Kidney tubule cell (primary cell): ENCODE data around the gene GTPBP10.

ENCODE experiments used
- DNase-seq: peaks from one replicate; pipeline ENCODE4 v3.0.0-alpha.2; 2018; ENCODE audit warnings: low spot score

Gene GTPBP10

DNA sequence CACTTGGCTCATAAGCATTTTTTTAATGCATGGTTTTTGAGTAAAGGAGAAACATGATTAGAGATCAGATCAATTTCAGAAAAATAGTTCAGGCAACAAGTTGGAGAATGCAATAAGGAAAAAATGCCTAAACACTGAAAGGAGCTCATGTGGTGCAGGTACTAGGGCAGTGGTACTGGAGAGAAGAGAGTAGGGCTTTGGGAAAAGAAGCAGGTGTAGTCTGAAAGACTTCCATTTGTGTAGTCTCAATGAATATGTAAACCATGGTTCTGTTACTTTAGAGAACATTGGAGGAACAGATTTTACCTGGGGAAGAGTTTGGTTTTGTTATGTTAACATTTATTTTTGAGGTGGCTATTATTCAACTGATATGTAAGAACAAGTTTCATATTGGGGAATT lies 5.5 kb downstream of the GTPBP10 start:
- DNase-seq: no peak

DNA sequence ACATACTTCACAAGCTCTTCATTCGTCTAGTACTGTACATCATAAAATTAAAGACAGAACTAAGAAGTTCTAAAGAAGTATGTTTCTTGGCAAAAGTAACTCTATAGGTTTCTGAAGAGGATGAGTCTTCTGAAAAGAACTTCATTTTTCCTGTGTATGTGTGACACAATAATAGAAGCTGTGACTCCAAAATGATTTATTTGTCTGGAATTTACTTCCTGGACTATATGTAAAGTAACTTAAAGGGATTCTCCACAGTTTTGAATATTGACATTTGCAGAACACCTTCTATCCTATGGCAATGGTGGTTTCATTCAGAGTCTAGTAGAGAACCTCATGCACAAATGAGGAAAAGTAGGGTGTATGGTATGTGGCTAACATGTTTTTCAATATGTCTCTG lies 36.9 kb downstream of the GTPBP10 start:
- DNase-seq: peak; percentile 73

DNA sequence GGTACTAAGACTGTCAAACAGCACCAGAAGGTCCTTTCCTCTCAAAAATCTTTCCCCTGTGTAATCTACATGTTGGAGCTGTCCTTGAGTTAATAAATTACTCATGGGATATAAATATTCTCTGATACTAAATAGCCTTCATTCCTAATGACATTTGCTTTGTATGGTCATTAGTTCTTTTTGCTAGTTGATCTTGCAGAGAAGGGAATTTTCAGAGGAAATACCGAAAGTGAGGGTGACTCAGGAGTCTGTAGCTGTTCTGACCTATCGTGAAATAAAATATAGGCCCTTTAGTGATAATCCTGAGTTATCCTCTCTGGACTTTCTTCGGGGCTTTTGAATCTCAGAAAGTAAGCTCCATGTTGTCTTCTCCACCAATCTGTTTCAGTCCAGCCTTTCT lies 37.3 kb downstream of the GTPBP10 start:
- DNase-seq: peak; percentile 74

DNA sequence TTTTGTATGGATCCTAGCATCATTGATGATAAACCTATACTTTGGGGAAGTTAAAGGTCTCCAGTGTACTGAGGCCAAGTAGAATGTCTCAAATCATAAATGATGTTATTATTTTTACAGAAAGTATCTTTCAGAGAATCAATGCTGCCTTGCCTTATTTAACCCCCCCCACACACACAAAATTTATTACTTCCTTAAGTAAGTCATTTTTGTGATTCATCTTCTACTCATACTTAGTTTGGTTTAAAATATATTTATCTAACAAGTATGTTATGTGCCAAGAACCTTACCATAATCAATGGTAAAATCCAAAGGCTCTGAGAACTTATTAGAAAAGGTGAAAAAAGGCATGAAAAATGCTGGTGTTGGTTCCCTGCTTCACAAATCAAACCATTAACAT lies 37.9 kb downstream of the GTPBP10 start:
- peak; percentile 38 for DNase-seq

DNA sequence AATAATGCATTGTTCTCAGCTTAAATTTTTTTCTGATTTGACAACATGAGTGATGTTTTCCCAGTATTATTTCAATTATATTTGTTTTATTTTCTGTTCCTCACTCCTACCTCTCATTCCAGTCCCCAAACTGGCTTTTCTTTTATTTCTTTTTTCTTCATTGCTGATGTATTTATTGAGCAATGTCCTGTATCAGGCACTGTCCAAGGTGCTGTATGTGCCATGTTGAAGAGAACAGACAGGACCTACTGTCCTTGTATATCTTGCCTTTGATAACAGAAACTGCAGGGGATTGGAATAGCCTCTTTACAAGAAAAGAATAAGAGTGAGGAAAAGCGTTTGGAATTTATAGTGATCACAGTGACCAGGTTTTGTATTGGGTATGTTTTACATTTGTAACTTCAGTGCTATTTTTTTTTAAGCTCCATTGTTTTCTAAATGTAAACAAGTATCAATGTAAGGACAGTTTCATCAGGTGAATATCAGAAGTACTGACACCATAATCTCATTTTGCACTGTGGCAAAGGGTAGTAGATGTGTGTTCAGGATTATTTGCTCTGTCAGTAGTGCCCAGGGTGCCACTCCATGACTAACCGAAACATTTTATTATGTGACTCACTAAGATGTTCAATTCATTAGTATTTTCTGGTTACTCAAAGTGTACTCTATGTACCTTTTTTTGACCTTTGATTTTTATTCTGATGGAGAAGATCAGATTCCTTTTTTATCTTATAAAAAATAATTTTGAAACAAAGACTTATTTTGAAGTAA lies 41.1 kb downstream of the GTPBP10 start:
- peak; percentile 19 for DNase-seq

DNA sequence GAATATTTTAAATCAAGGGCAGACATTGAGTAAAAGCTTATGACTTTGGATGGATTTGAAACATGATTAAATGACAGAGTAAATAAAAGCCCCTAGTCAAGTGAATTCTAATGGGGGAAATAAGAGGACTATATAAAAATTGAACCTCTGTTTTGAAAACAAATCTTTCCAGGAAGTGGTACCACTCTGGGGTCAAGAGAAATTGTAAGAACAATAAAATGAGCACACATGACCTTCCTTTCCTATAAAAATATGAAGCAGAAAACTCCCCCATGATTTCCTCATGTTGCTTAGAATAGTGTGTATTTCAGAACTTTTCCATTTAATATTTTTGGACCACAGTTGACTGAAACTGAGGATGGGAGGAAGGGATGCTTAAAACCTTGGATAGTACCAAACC lies 44.4 kb downstream of the GTPBP10 start:
- DNase-seq: no peak

DNA sequence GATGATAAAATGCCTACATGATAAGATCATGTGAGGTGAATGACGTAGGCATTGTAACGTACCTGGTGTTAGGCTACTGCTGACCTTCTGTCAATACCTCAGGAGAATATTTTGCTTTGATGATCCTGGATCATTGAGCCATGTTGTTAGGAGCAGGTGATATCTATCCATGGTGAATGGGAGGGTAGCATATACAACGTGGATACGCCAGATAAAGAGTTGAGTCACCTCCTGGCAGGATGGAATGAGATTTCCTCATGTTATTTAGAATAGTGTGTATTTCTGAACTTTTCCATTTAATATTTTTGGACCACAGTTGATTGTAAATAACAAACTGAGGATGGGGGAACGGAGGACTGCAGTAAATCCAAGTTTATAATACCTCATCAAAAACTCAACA lies 45.0 kb downstream of the GTPBP10 start:
- no peak for DNase-seq

DNA sequence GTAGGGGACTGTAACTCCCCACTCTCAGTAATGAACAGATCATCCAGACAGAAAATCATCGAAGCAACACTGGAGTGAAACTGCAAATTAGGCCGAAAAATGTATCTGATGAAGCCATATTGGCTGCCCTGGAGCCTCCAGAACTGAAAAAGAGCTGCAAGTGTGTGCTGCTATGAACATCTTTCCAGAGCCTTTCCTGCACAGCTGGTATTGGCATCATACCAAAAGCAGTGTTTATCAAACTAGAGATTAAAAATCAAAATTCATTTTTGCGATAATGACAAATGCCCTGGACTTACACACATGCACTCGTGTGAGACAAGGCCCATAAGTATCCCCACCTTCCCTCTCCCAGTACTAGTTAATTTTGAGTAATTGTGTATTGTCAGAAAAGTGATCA lies 49.9 kb downstream of the GTPBP10 start:
- DNase-seq: no peak

DNA sequence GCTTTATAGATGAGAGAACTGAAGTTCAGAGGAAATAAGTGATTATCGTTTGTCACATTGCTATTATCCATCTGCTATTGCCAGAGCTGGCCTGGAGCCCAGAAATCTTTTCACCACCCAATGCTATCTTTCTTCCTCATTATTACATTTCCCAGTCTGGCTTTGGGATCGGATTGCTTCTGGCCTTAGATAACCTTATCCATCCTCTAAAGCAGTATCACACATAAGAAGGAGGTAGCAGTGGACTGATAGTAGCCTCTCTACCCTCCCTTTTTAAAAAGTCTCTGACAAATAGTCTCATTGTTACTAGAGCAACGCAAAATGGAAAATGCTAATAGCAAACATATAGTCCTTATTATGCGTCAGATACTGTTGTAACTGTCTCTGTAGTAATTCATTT lies 55.5 kb downstream of the GTPBP10 start:
- no peak for DNase-seq

DNA sequence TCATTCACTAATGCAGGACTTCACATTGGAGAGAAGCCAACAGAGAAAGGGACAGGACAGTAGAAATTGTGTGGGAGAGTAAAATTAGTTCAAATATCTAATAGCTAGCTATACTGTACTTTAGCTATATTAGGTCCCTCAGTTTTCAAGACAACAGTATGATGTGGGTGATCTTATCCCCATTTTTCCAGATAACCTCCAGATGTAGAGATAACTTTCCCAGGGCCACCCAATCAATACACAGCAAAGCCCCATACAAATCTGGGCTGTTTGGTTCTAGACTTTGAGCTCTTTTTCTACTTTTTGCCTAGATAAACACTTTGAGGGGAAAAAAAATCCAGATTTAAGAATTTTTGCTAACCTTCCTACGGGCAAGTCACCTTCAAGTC lies 56.3 kb downstream of the GTPBP10 start:
- no peak for DNase-seq

DNA sequence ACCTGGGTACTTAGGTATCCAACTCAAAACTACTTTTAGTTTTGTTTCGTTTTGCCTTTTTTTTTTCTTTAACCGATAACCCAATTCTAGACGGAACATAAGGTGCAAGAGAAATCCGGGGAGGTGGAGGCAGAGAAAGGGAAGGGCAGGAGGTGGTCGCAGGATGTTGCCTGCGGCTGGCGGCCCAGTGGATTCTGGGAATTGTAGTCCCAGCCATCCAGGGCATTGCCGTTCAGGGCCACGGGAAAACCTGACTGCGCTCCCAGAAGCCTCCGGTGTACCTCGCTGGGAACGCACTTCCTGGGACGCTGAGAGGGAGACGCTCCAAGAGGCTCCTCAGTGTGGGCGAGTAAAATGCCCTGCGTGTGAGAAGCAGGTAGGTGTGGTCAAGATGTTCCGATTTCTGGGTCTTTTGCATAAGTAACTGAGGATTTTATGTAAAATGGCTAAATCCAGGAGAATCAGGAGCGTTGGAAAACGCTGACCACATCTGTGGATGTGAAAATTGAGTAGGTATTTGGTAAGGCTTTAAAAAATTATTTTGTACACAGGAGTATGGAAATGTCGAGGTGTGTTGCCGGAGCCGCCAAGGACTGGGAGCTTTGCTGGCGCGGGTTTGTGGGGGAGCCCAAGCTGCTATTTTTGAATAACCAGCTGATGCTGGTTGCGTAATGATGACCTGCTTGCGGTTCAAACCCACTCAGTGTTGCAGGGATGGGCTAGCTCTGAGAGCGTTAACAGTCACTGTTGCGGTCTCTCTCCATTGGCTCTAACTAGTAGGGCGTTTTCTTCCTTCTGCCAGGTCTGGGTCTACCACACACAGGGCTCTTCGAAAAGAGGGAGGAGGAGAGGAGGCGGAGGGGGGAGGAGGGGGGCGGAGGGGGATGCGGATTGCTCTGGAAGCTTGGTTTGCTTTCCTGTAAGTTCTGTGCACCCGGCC lies 56.9 kb downstream of the GTPBP10 start, which contains the start of gene CLDN12:
CLDN12 (plus strand) TSS at position 288 of the 940 bp plus-strand sequence. CDS start 9,216 bp downstream, outside the sequence.
- peak; percentile 99 for DNase-seq

DNA sequence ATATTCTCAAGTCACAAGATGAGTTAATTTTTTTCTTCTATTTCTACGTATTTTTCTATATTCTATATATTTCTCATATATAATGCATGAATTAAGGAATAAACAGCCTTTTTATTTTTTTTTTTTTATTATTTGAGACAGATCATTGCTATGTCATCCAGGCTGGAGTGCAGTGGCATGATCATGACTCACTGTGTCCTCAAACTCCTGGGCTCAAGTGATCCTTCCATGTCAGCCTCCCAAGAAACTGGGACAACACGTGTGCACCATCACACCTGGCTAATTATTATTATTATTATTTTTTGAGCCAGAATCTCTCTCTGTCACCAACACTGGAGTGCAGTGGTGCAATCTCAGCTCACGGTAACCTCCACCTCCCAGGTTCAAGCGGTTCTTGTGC lies 58.3 kb downstream of the GTPBP10 start:
- peak; percentile 70 for DNase-seq

DNA sequence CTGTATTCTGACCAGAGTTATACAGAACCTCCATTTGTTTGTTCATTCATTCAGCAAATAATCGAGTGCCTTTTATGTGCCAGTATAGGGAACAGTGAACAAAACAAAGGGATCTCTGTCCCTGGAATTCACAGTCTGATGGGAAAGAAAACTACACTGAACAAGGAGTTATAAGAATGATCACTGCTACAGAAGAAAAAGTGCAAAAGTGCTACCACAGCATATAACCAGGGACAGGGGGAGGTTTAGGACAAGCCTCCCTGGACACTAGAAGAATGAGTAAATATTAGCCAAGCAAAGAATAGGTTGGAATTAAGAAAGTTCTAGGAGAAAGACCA lies 60.9 kb downstream of the GTPBP10 start:
- DNase-seq: no peak

DNA sequence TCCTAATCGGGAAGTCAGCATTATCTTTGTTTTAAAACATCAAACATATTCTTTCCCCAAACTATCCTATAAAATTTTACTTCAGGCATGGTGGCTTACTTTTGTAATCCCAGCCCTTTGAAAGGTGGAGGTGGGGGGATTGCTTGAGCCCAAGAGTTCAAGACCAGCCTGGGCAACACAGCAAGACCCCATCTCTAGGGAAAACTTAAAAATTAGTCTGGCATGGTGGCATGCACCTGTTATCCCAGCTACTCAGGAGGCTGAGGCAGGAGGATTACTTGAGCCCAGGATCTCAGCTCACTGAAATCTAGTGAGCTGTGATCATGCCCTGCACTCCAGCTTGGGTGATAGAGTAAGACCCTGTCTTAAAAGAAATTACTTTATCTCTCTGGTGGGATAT lies 61.6 kb downstream of the GTPBP10 start:
- DNase-seq: no peak

DNA sequence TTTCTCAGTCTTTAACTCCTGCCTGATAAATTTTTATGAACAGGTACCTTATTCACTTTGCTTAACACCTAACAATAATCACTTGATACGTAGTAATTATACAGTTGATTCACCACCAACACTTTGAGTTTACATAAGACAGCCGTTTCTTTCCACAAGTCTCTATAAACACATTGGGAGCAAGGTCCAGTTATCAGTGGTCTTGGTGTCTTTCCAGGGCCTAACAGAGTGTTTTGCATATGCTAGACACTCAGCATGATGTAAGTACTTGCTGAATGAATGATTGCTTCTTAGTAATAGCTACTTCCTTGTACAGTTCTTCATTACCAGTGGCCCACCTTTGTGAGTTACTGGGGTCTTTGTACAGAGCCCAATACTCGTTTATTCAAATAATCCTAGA lies 63.2 kb downstream of the GTPBP10 start:
- DNase-seq: no peak

DNA sequence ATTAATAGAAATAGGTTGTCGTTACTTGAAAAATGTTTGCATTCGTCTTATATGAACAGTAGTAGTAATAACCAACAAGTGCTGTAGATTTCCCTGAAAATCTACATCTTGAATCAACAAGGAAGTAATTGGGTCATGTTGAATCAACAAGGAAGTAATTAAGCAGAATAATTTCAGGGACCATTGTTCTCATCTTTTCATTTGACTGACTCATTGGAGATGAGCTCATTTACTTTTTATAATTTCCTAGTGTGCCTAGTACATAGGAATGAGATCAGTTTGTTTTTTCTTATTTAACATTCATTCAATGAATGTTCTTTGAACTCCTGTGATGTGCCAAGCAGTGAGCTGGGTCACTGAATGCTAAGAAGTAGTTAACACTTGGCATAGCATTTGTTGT lies 65.0 kb downstream of the GTPBP10 start:
- DNase-seq: peak; percentile 85

DNA sequence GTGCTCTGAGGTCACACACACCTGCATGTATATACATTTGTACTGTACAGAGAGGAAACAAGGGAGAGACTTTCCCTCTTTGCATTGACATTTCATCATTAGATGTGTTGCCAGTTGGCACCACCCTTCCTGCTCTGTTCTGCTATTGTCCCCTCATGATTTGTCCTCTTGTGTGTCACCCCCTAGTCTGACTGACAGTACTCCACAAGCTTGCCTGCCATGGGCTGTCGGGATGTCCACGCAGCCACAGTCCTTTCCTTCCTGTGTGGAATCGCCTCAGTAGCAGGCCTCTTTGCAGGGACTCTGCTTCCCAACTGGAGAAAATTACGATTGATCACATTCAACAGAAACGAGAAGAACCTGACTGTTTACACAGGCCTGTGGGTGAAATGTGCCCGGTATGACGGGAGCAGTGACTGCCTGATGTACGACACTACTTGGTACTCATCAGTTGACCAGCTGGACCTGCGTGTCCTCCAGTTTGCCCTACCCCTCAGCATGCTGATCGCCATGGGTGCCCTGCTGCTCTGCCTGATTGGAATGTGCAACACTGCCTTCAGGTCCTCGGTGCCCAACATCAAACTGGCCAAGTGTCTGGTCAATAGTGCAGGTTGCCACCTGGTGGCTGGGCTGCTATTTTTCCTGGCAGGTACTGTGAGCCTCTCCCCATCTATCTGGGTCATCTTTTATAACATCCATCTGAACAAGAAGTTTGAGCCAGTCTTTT lies 66.1 kb downstream of the GTPBP10 start:
- DNase-seq: peak; percentile 56

DNA sequence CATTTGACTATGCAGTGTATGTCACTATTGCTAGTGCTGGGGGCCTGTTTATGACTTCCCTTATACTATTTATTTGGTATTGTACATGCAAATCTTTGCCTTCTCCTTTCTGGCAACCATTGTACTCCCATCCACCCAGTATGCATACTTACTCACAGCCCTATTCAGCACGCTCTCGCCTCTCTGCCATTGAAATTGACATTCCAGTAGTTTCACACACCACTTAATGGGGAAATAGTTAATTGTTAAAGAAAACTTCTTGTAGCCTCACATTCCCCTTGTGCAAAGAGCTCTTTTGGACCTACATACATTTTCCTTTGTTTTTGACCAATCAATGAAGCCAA lies 66.6 kb downstream of the GTPBP10 start:
- DNase-seq: peak; percentile 17

DNA sequence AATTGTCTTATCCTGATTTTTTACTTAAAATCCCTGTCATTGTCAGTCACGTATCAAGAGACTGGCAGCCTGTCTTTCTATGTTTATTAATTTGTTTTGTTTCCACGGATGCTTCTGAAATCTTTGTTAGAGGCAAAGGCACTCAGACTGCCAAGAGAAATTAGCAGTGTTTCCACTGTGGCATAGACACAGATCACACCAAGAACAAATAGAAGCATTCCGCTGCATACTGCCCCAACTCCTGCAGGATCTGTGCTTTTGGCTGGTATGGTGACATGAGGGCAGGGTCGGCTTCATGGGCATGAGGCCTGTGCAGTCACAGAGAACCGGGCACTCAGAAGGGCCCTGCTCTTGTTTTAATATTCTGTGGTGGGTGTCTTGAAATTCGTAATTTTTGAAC lies 75.1 kb downstream of the GTPBP10 start:
- no peak for DNase-seq

DNA sequence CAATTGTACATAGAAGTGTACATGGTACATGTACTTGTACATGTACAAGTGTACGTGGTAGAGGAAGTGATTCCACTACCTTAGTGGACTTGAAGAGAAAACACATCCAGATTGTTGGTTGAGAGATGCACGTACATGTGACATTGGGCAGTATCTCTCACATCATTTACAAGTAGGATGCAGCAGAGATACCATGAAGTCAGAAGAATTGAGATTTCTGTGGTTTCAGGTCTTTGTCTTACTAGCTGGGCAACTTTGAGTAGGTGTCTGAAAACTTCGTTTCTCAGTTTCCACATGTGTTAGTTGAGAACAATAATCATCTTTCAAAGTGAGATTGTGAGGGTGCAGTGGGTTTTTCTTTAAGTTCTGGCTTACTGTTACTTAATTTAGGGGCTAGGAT lies 78.2 kb downstream of the GTPBP10 start:
- no peak for DNase-seq

DNA sequence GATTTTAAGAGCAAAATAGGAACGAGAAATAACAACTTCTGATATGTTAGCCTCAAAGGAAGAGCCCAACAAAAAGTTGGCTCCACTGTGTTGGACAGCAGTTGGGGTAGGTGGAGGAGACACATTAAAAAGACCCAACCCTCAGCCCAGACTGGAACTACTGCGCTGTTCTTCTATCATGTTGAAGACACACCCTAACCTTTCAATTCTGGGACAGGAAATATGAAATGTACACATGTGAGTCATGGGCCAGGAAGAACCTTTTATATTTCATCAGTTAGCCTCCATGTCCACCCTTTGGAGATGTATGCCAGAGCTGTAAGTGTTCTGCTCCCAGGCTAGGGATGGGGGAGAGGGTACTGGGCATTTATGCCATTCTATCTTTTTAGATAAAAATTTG lies 78.9 kb downstream of the GTPBP10 start:
- DNase-seq: no peak

DNA sequence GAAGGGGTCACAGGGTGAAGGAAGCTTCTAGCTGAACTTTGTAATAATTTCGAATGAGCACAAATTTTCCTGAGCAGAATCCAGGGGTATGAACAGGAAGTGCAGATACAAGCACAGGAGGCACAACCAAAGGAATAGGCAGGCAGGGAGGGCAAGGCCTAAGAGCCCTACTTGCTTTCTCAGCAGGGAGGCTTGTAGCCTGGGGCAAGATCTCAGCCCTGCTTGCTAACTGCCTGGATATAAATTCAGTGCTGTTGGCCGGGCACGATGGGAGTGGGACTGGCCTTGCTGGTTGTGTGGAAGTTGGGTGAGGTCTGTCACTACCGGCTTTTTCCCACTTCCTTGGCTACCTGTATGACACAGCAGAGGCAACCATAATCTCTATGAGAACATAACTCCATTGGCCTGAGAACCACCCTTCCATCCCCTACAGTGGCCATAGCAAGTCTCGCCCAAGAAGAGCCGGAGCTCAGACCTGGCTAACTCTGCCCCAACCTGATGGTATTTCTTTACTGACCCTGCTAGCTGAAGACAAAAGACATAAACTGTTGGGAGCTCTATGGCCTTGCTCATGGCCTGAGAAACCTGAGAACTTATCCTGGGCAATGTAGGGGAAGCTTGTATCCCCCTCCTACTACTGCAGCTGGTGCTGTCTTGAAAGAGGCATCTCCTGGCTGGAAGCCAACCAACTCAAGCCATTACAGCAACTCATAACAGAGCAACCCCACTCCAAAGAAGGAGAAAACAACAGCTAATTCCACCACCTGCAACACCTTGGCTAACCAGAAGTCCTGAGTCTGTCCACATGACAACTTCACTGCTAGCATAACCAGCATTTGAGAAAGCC lies 84.3 kb downstream of the GTPBP10 start:
- DNase-seq: no peak
